ENCODE measurements around the gene CACNA1S.

DNA sequence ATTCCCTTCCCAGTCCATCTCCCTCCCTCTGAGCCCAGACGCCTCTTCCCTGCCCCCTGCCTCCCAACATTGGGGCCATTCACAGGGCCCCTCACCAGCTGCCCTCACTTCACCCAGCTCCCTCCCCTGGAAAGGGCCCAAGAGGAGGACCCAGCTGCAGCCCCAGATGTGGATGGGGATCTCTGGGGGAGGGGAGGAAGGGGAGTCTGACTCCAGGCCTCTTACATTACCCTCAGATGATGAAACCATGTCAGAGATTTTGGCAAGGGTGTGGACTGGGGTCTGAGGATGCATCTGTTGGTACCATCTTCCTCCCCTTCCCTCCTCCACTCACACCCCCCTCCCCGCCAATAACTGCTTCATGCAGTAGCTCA, 87.6 kb downstream of the CACNA1S start:
- TF ChIP-seq, protein P1, sequence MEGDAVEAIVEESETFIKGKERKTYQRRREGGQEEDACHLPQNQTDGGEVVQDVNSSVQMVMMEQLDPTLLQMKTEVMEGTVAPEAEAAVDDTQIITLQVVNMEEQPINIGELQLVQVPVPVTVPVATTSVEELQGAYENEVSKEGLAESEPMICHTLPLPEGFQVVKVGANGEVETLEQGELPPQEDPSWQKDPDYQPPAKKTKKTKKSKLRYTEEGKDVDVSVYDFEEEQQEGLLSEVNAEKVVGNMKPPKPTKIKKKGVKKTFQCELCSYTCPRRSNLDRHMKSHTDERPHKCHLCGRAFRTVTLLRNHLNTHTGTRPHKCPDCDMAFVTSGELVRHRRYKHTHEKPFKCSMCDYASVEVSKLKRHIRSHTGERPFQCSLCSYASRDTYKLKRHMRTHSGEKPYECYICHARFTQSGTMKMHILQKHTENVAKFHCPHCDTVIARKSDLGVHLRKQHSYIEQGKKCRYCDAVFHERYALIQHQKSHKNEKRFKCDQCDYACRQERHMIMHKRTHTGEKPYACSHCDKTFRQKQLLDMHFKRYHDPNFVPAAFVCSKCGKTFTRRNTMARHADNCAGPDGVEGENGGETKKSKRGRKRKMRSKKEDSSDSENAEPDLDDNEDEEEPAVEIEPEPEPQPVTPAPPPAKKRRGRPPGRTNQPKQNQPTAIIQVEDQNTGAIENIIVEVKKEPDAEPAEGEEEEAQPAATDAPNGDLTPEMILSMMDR (IDR thresholded peaks at IDR 0.05) = no peak
- no peak for TF ChIP-seq EZH2 (IDR thresholded peaks at IDR 0.05; ENCODE audit: borderline replicate concordance, insufficient read depth, low read depth, low read length, poor library complexity, severe bottlenecking)

All from B cell (primary cell).